Fibroblast of pulmonary artery (primary cell): Measurements from ENCODE around the gene MAZ.

ENCODE experiments used
- DNase-seq: peaks from one replicate; pipeline ENCODE4 v3.0.0-alpha.2; 2010; ENCODE audit warnings: low read depth
- H3K4me3 ChIP-seq: replicated peaks from 2 replicates; pipeline ENCODE4 v1.5.1; 2011; ENCODE audit warnings: low read depth, mild to moderate bottlenecking, control low read depth, low read length, moderate library complexity
- CTCF ChIP-seq: IDR thresholded peaks from 2 replicates; pipeline ENCODE4 v1.5.1; 2011; ENCODE audit warnings: mild to moderate bottlenecking, control low read depth, low read length, inconsistent platforms; ENCODE audit errors: missing control alignments

Gene MAZ

GRCh38 chr16:29811896-29812665 is 5.8 kb downstream of the MAZ start, which contains the start of gene PRRT2:
PRRT2 (plus strand) TSS chr16:29812193; CDS start chr16:29813055, 862 bp downstream.
- DNase-seq: peak; percentile 48
- peak within 1 kb of the TSS; percentile 60 for H3K4me3 ChIP-seq
- TF ChIP-seq CTCF: no peak

GRCh38 chr16:29812754-29813643 is 6.7 kb downstream of the MAZ start:
- no peak for TF ChIP-seq CTCF
- DNase-seq: no peak
- peak overlapping the region; percentile 60 for H3K4me3 ChIP-seq

- H3K4me3 ChIP-seq: no peak overlapping the region
- TF ChIP-seq CTCF: no peak
- no peak for DNase-seq
Measured at GRCh38 chr16:29813644-29814562, 7.6 kb downstream of the MAZ start.

- peak overlapping the region; percentile 81 for H3K4me3 ChIP-seq
- DNase-seq: no peak
- TF ChIP-seq CTCF: no peak
Measured at GRCh38 chr16:29814592-29814991, 8.3 kb downstream of the MAZ start.

- no peak for TF ChIP-seq CTCF
- peak overlapping the region; percentile 81 for H3K4me3 ChIP-seq
- DNase-seq: no peak
Measured at GRCh38 chr16:29815032-29815721, 8.8 kb downstream of the MAZ start.
